ENCODE results near the gene CHPF.
A peak's percentile ranks its signal among the peaks of the same experiment; 100 is the strongest.

CHPF gene

GRCh38 chr2:219495531-219496122, 48.0 kb downstream of the CHPF start:
- Histone ChIP-seq H3K4me3 (ENCODE audit: low read depth, low read length) (no peak overlapping the region), H3K9me3 (ENCODE audit: control insufficient read depth, insufficient read depth, low read depth, low read length) (no peaks in the 10 kb centered on the region), H3K36me3 (ENCODE audit: control insufficient read depth in 2 of 2, insufficient read depth in 1 of 2, low read length in 2 of 2) (no peaks in the 10 kb centered on the region), H3K27ac (ENCODE audit: extremely low read depth, low read depth, low read length) (no peak overlapping the region), H3K4me1 (ENCODE audit: control insufficient read depth, insufficient read depth, low read length) (peaks cover 8% of the 10 kb centered on the region; the same call in 1 of the 2 replicates)
- ChIA-PET POLR2A (interaction anchor here (0.6 to 1.5 kb wide), 3 partner anchors 10 to 46 kb away, joined by 3 to 7 read pairs (median 6); no protein-coding TSS in a partner anchor), CTCF (interaction anchor here (0.6 to 11.4 kb wide), 31 partner anchors 9 to 1314 kb away, joined by 3 to 252 read pairs (median 4); partner anchors contain the start of genes ASIC4 and DNPEP)
- no peak for TF ChIP-seq KLF9 (tag by site-specific recombination; IDR thresholded peaks at IDR 0.05; ENCODE audit: low read depth)
- TF ChIP-seq, protein P1, sequence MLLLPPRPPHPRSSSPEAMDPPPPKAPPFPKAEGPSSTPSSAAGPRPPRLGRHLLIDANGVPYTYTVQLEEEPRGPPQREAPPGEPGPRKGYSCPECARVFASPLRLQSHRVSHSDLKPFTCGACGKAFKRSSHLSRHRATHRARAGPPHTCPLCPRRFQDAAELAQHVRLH (tag by site-specific recombination; IDR thresholded peaks at IDR 0.05) = peak; percentile 71
- TF ChIP-seq, protein P2, sequence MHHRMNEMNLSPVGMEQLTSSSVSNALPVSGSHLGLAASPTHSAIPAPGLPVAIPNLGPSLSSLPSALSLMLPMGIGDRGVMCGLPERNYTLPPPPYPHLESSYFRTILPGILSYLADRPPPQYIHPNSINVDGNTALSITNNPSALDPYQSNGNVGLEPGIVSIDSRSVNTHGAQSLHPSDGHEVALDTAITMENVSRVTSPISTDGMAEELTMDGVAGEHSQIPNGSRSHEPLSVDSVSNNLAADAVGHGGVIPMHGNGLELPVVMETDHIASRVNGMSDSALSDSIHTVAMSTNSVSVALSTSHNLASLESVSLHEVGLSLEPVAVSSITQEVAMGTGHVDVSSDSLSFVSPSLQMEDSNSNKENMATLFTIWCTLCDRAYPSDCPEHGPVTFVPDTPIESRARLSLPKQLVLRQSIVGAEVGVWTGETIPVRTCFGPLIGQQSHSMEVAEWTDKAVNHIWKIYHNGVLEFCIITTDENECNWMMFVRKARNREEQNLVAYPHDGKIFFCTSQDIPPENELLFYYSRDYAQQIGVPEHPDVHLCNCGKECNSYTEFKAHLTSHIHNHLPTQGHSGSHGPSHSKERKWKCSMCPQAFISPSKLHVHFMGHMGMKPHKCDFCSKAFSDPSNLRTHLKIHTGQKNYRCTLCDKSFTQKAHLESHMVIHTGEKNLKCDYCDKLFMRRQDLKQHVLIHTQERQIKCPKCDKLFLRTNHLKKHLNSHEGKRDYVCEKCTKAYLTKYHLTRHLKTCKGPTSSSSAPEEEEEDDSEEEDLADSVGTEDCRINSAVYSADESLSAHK (tag by site-specific recombination; IDR thresholded peaks at IDR 0.05) = peak; percentile 50; the same call in 1 of the 2 replicates
- no peak for TF ChIP-seq SCRT1 (tag by site-specific recombination; IDR thresholded peaks at IDR 0.05; ENCODE audit: borderline replicate concordance)
- TF ChIP-seq, protein P3, sequence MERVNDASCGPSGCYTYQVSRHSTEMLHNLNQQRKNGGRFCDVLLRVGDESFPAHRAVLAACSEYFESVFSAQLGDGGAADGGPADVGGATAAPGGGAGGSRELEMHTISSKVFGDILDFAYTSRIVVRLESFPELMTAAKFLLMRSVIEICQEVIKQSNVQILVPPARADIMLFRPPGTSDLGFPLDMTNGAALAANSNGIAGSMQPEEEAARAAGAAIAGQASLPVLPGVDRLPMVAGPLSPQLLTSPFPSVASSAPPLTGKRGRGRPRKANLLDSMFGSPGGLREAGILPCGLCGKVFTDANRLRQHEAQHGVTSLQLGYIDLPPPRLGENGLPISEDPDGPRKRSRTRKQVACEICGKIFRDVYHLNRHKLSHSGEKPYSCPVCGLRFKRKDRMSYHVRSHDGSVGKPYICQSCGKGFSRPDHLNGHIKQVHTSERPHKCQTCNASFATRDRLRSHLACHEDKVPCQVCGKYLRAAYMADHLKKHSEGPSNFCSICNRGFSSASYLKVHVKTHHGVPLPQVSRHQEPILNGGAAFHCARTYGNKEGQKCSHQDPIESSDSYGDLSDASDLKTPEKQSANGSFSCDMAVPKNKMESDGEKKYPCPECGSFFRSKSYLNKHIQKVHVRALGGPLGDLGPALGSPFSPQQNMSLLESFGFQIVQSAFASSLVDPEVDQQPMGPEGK (tag by site-specific recombination; IDR thresholded peaks at IDR 0.05) = no peak
- TF ChIP-seq ZNF530 (tag by site-specific recombination; IDR thresholded peaks at IDR 0.05; ENCODE audit: low read depth) = no peak
- TF ChIP-seq ZNF302 (tag by site-specific recombination; IDR thresholded peaks at IDR 0.05; ENCODE audit: low read depth) = no peak
- TF ChIP-seq SP7 (tag by site-specific recombination; IDR thresholded peaks at IDR 0.05) = no peak
- no peak for TF ChIP-seq ZBTB1 (tag by site-specific recombination; IDR thresholded peaks at IDR 0.05)
- no peak for TF ChIP-seq ZNF311 (tag by site-specific recombination; IDR thresholded peaks at IDR 0.05; ENCODE audit: borderline replicate concordance)
- TF ChIP-seq INSM2 (tag by site-specific recombination; IDR thresholded peaks at IDR 0.05) = no peak
- TF ChIP-seq ZNF747 (tag by site-specific recombination; IDR thresholded peaks at IDR 0.05) = no peak
- TF ChIP-seq, protein P4, sequence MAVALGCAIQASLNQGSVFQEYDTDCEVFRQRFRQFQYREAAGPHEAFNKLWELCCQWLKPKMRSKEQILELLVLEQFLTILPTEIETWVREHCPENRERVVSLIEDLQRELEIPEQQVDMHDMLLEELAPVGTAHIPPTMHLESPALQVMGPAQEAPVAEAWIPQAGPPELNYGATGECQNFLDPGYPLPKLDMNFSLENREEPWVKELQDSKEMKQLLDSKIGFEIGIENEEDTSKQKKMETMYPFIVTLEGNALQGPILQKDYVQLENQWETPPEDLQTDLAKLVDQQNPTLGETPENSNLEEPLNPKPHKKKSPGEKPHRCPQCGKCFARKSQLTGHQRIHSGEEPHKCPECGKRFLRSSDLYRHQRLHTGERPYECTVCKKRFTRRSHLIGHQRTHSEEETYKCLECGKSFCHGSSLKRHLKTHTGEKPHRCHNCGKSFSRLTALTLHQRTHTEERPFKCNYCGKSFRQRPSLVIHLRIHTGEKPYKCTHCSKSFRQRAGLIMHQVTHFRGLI (tag by site-specific recombination; IDR thresholded peaks at IDR 0.05) = peak; percentile 29; the same call in 1 of the 2 replicates
- TF ChIP-seq ZSCAN5A (tag by site-specific recombination; IDR thresholded peaks at IDR 0.05) = no peak
- no peak for TF ChIP-seq ZNF423 (tag by site-specific recombination; IDR thresholded peaks at IDR 0.05)
- TF ChIP-seq REST (tag by site-specific recombination; IDR thresholded peaks at IDR 0.05) = peak; percentile 72; the same call in 1 of the 2 replicates
- 0 out of 2 replicates have a peak, but pooled peaks have one; percentile 12 for TF ChIP-seq ZNF654 (tag by site-specific recombination; IDR thresholded peaks at IDR 0.05; ENCODE audit: low read depth)
- TF ChIP-seq ZNF24 (tag by site-specific recombination; IDR thresholded peaks at IDR 0.05) = no peak
- no peak for TF ChIP-seq ZNF23 (tag by site-specific recombination; IDR thresholded peaks at IDR 0.05; ENCODE audit: borderline replicate concordance)
- TF ChIP-seq ZNF433 (tag by site-specific recombination; IDR thresholded peaks at IDR 0.05; ENCODE audit: low read depth) = no peak
- no peak for TF ChIP-seq ZNF132 (tag by site-specific recombination; IDR thresholded peaks at IDR 0.05; ENCODE audit: borderline replicate concordance)

All from HEK293 (cell line).